H1 (cell line): ENCODE data around the gene PTPRD. TPM values are rescaled to one million over a fixed set of nuclear protein-coding genes. Genes with fewer than 3 reads are reported as not detected.

ENCODE experiments used
- CTCF ChIA-PET: fragments of 300-600 bp; sonication (Branson Sonifier 250); formaldehyde crosslinking; loops from one replicate; lab custom pipeline; 2021; ENCODE audit not compliant: partially characterized antibody; lab: Charles Lee
- POLR2A ChIA-PET: fragments of 300-600 bp; sonication (Branson Sonifier 250); formaldehyde crosslinking; loops from one replicate; lab custom pipeline; 2021; ENCODE audit warnings: inconsistent platforms; ENCODE audit not compliant: partially characterized antibody; lab: Charles Lee
- DNase-seq, 2 experiments: peaks; one replicate each; pipeline versions ENCODE4 v3.0.0 to v3.0.0-alpha.2; 2010 to 2022; ENCODE audit warnings: low spot score in 2 of 2, low read depth in 1 of 2, mixed read lengths in 1 of 2
- FAIRE-seq: peaks from 2 replicates; lab custom pipeline; 2011; peaks lifted over from hg19 to GRCh38; lab: Jason Lieb, UNC
- H2AFZ ChIP-seq: 2 replicates; pipeline ENCODE4 v1.8.1; 2012; ENCODE audit warnings: low read length, inconsistent platforms
- H2AK5ac ChIP-seq: 2 replicates; pipeline ENCODE4 v1.6.1; 2013; ENCODE audit warnings: low read depth, low read length
- H2BK120ac ChIP-seq: replicated peaks from 2 replicates; pipeline ENCODE3; 2013; ENCODE audit warnings: low read depth, low read length, inconsistent platforms
- H2BK12ac ChIP-seq: 2 replicates; pipeline ENCODE4 v1.6.1; 2013; ENCODE audit warnings: low read depth, low read length
- H2BK15ac ChIP-seq: 2 replicates; pipeline ENCODE4 v1.6.1; 2013; ENCODE audit warnings: low read length
- H2BK20ac ChIP-seq: 2 replicates; pipeline ENCODE4 v1.6.1; 2013; ENCODE audit warnings: low read length
- H2BK5ac ChIP-seq: 2 replicates; pipeline ENCODE4 v1.6.1; 2013; ENCODE audit warnings: low read depth, low read length
- H3K14ac ChIP-seq: 2 replicates; pipeline ENCODE4 v1.6.1; 2013; ENCODE audit warnings: inconsistent platforms; ENCODE audit not compliant: insufficient read length
- H3K18ac ChIP-seq: 2 replicates; pipeline ENCODE4 v1.6.1; 2013; ENCODE audit warnings: low read length; ENCODE audit errors: extremely low read depth
- H3K23ac ChIP-seq: 2 replicates; pipeline ENCODE4 v1.6.1; 2013; ENCODE audit warnings: inconsistent platforms; ENCODE audit not compliant: insufficient read length
- H3K23me2 ChIP-seq: 2 replicates; pipeline ENCODE4 v1.6.1; 2013; ENCODE audit warnings: low read depth, low read length
- H3K27ac ChIP-seq: 2 replicates; pipeline ENCODE4 v1.6.1; 2011; ENCODE audit warnings: low read depth, low read length, inconsistent platforms
- H3K27me3 ChIP-seq, 4 experiments: replicated peaks in 1 of 4; 1 replicate in 1 of 4; 2 replicates in 3 of 4; pipeline versions ENCODE4 v1.6.1 to v1.8.1; 2011 to 2013; ENCODE audit warnings: low read length in 3 of 4, mild to moderate bottlenecking in 3 of 4, inconsistent platforms in 2 of 4, mixed read lengths in 2 of 4, moderate library complexity in 1 of 4; ENCODE audit not compliant: control insufficient read depth in 3 of 4, insufficient read depth in 3 of 4; ENCODE audit errors: extremely low read depth in 1 of 4
- H3K36me3 ChIP-seq, 4 experiments: 2 replicates each; pipeline versions ENCODE4 v1.6.1 to v1.8.1; 2011 to 2013; ENCODE audit warnings: mild to moderate bottlenecking in 4 of 4, low read length in 3 of 4, moderate library complexity in 2 of 4, control low read depth in 1 of 4, inconsistent platforms in 1 of 4; ENCODE audit not compliant: insufficient read depth in 4 of 4, control insufficient read depth in 2 of 4
- H3K4ac ChIP-seq: replicated peaks from 2 replicates; pipeline ENCODE3; 2013; ENCODE audit warnings: low read length, low read depth, mixed read lengths, inconsistent platforms; ENCODE audit not compliant: insufficient read length
- H3K4me1 ChIP-seq, 4 experiments: replicated peaks in 1 of 4; 1 replicate in 1 of 4; 2 replicates in 3 of 4; pipeline versions ENCODE4 v1.6.1 to v1.8.1; 2011 to 2013; ENCODE audit warnings: low read length in 3 of 4, inconsistent platforms in 2 of 4, mixed read lengths in 1 of 4; ENCODE audit not compliant: insufficient read depth in 4 of 4, control insufficient read depth in 3 of 4
- H3K4me2 ChIP-seq, 2 experiments: 2 replicates each; pipeline versions ENCODE4 v1.6.1 to v1.8.1; 2011 to 2013; ENCODE audit warnings: low read depth in 2 of 2, low read length in 2 of 2, control low read depth in 1 of 2, inconsistent platforms in 1 of 2, mild to moderate bottlenecking in 1 of 2; ENCODE audit not compliant: insufficient read depth in 1 of 2
- H3K4me3 ChIP-seq, 4 experiments: fragments of 200-600, 300-600 bp in 1 of 4; sonication (generic), shearing (Covaris generic), sonication (Bioruptor Twin) in 1 of 4; 2 replicates each; pipeline versions ENCODE4 v1.5.1 to v1.8.1; 2011 to 2016; ENCODE audit warnings: low read length in 4 of 4, low read depth in 3 of 4, control low read depth in 2 of 4, inconsistent platforms in 2 of 4, mild to moderate bottlenecking in 2 of 4, mixed read lengths in 1 of 4, moderate library complexity in 1 of 4; ENCODE audit not compliant: insufficient read depth in 2 of 4; ENCODE audit errors: extremely low read depth in 1 of 4
- H3K56ac ChIP-seq: replicated peaks from 2 replicates; pipeline ENCODE3; 2013; ENCODE audit warnings: low read depth, mild to moderate bottlenecking, mixed read lengths, low read length, inconsistent platforms; ENCODE audit not compliant: insufficient read length
- H3K79me1 ChIP-seq: 2 replicates; pipeline ENCODE4 v1.6.1; 2013; ENCODE audit warnings: low read depth, low read length, control low read depth
- H3K79me2 ChIP-seq, 2 experiments: 2 replicates each; pipeline versions ENCODE4 v1.6.1 to v1.8.1; 2012 to 2013; ENCODE audit warnings: low read length in 2 of 2, mild to moderate bottlenecking in 2 of 2, inconsistent platforms in 1 of 2; ENCODE audit not compliant: insufficient read depth in 2 of 2, control insufficient read depth in 1 of 2
- H3K9ac ChIP-seq, 4 experiments: replicated peaks in 1 of 4; 1 replicate in 1 of 4; 2 replicates in 3 of 4; pipeline versions ENCODE4 v1.6.1 to v1.8.1; 2011 to 2013; ENCODE audit warnings: low read depth in 3 of 4, low read length in 3 of 4, control low read depth in 2 of 4, mild to moderate bottlenecking in 2 of 4, moderate library complexity in 2 of 4, inconsistent platforms in 1 of 4; ENCODE audit errors: extremely low read depth in 1 of 4
- H3K9me3 ChIP-seq, 2 experiments: 2 replicates each; pipeline versions ENCODE4 v1.6.1 to v1.8.1; 2012 to 2013; ENCODE audit warnings: mild to moderate bottlenecking in 2 of 2, moderate library complexity in 2 of 2, control low read depth in 1 of 2, inconsistent platforms in 1 of 2, low read depth in 1 of 2, low read length in 1 of 2, mixed read lengths in 1 of 2; ENCODE audit not compliant: insufficient read depth in 2 of 2
- H4K20me1 ChIP-seq, 2 experiments: replicated peaks in 1 of 2; 2 replicates each; pipeline versions ENCODE3 to v1.8.1; 2011 to 2013; ENCODE audit warnings: inconsistent platforms in 2 of 2, low read length in 2 of 2, mild to moderate bottlenecking in 1 of 2; ENCODE audit not compliant: insufficient read depth in 2 of 2, control insufficient read depth in 1 of 2
- H4K5ac ChIP-seq: 2 replicates; pipeline ENCODE4 v1.6.1; 2013; ENCODE audit warnings: low read length, low read depth, mixed read lengths, inconsistent platforms; ENCODE audit not compliant: insufficient read length
- H4K8ac ChIP-seq: 2 replicates; pipeline ENCODE4 v1.8.0; 2013; ENCODE audit warnings: mild to moderate bottlenecking, moderate library complexity, low read length, inconsistent platforms; ENCODE audit not compliant: insufficient read depth; ENCODE audit errors: extremely low read depth
- H4K91ac ChIP-seq: replicated peaks from 2 replicates; pipeline ENCODE3; 2013; ENCODE audit warnings: low read length, mixed read lengths, inconsistent platforms; ENCODE audit not compliant: insufficient read length
- ATF2 ChIP-seq: IDR thresholded peaks from 2 replicates; pipeline ENCODE4 v1.6.1; 2012; ENCODE audit warnings: low read length, inconsistent platforms
- BCL11A ChIP-seq, 2 experiments: IDR thresholded peaks; one replicate each; pipeline ENCODE4 v1.6.1; 2011; ENCODE audit warnings: low read depth in 2 of 2, low read length in 2 of 2, mild to moderate bottlenecking in 2 of 2
- E2F6 ChIP-seq: IDR thresholded peaks from 2 replicates; pipeline ENCODE4 v1.6.1; 2012; ENCODE audit warnings: inconsistent platforms
- GABPA ChIP-seq: IDR thresholded peaks from 2 replicates; pipeline ENCODE4 v1.6.1; 2011; ENCODE audit warnings: mild to moderate bottlenecking, low read length, moderate library complexity, borderline replicate concordance; ENCODE audit not compliant: insufficient read depth
- JUND ChIP-seq: IDR thresholded peaks from 2 replicates; pipeline ENCODE4 v1.6.1; 2011; ENCODE audit warnings: mild to moderate bottlenecking, improper control_type of control experiment, low read length
- PHF8 ChIP-seq: fragments of 200-600 bp; sonication (generic); conservative IDR thresholded peaks from 2 replicates; pipeline ENCODE4 v1.7.1; 2012; ENCODE audit warnings: low read depth, mild to moderate bottlenecking, inconsistent platforms, low read length, moderate library complexity
- POLR2A ChIP-seq, 2 experiments: IDR thresholded peaks; 1 replicate in 1 of 2; 2 replicates in 1 of 2; pipeline ENCODE4 v1.6.1; 2011; ENCODE audit warnings: low read depth in 2 of 2, low read length in 2 of 2, mild to moderate bottlenecking in 2 of 2; ENCODE audit errors: control extremely low read depth in 1 of 2
- SP4 ChIP-seq: IDR thresholded peaks from 2 replicates; pipeline ENCODE4 v1.6.1; 2012; ENCODE audit warnings: low read length, inconsistent platforms
- SUZ12 ChIP-seq: fragments of 200-600 bp; sonication (generic); IDR thresholded peaks from 2 replicates; pipeline ENCODE4 v1.6.1; 2012; ENCODE audit warnings: mild to moderate bottlenecking, inconsistent platforms, low read length, moderate library complexity, mixed read lengths
- TAF1 ChIP-seq: IDR thresholded peaks from 2 replicates; pipeline ENCODE4 v1.6.1; 2011; ENCODE audit warnings: mild to moderate bottlenecking, low read depth, low read length
- TEAD4 ChIP-seq: IDR thresholded peaks from 2 replicates; pipeline ENCODE4 v1.6.1; 2012; ENCODE audit warnings: low read depth, low read length, inconsistent platforms, mixed read lengths
- USF2 ChIP-seq: IDR thresholded peaks from 2 replicates; pipeline ENCODE4 v1.6.1; 2011; ENCODE audit warnings: low read length, improper control_type of control experiment
- WGBS, 2 experiments: shearing (Covaris generic) in 1 of 2; methylation state at CpG; one replicate each; pipeline versions ENCODE4 v1.1.6 to v1.1.7; 2013 to 2015; ENCODE audit warnings: low lambda C conversion rate in 2 of 2, mixed read lengths in 2 of 2, inconsistent platforms in 1 of 2, low coverage in 1 of 2, missing lambda C conversion rate in 1 of 2; ENCODE audit not compliant: insufficient replicate concordance in 2 of 2, insufficient coverage in 1 of 2, insufficient read length in 1 of 2; ENCODE audit errors: extremely low coverage in 1 of 2, missing lambda C conversion rate in 1 of 2; 5-methylcytosine and 5-hydroxymethylcytosine counted together
- polyA plus RNA-seq, 7 experiments: library from polyadenylated mRNA; depleted of rRNA in 3 of 7; stranded (reverse) in 5 of 7; unstranded in 2 of 7; fragments of >200 nt in 5 of 7; fragments of 200-250 nt in 2 of 7; gene quantifications; 1 replicate in 5 of 7; 2 replicates in 1 of 7; 4 replicates in 1 of 7; pipeline versions ENCODE4 v1.2.1 to v1.2.3, GENCODE V29; 2011 to 2013; ENCODE audit warnings: missing spikeins in 2 of 7, mixed read lengths in 2 of 7
- total RNA-seq: library from RNA; stranded (reverse); fragmentation: NEBNext Ultra II Directional; extraction: Animal tissue kit (Norgen Biotek cat#: 25700); gene quantifications from 2 replicates; pipeline ENCODE4 v1.2.1, GENCODE V29; 2021

The PTPRD gene
- total and polyA plus RNA-seq, 2 of the 8 experiments (the other 6 are each of a cell fraction or from before 2014, with no cell fraction given) = 17.2 to 77.0 TPM

- no peak overlapping the region for H4K91ac ChIP-seq
- H3K27me3 ChIP-seq = no peaks in the 10 kb centered on the region
- WGBS, 2 experiments = 95% methylated on average over 4 of the region's 4 CpGs; no CpG with 5 or more reads in 1 of the 2 experiments
Measured at GRCh38 chr9:8769153-8769552, 1843.6 kb downstream of the PTPRD start.

More at GRCh38 chr9:8769153-8769552, 1843.6 kb downstream of the PTPRD start:
- Histone ChIP-seq H3K4me1 (no peaks in the 10 kb centered on the region), H2BK20ac (no peak overlapping the region), H3K23me2 (no peaks in the 10 kb centered on the region), H3K14ac (no peak overlapping the region), H3K4ac (no peak overlapping the region), H3K79me2 (no peaks in the 10 kb centered on the region), H3K18ac (no peak overlapping the region), H4K20me1 (peaks cover 0 to 1% of the 10 kb centered on the region in 2 experiments), H3K9me3 (no peaks in the 10 kb centered on the region), H3K79me1 (no peaks in the 10 kb centered on the region), H3K36me3 (no peaks in the 10 kb centered on the region), H2AK5ac (no peak overlapping the region), H3K4me3 (no peak overlapping the region), H3K4me2 (no peak overlapping the region), H3K56ac (no peak overlapping the region), H3K23ac (no peak overlapping the region), H4K5ac (no peak overlapping the region), H2BK120ac (no peak overlapping the region), H4K8ac (no peak overlapping the region), H2BK12ac (no peak overlapping the region), H2BK5ac (no peak overlapping the region), H3K27ac (no peak overlapping the region), H3K9ac (no peak overlapping the region), H2AFZ (no peak overlapping the region), H2BK15ac (no peak overlapping the region)
- no peak for TF ChIP-seq SP4
- no peak for TF ChIP-seq PHF8
- no peak for TF ChIP-seq POLR2A (IDR thresholded peaks at IDR 0.05; ENCODE audit: control extremely low read depth in 1 of 2, low read depth in 2 of 2, low read length in 2 of 2)
- TF ChIP-seq BCL11A (IDR thresholded peaks at IDR 0.05; ENCODE audit: low read depth in 2 of 2, low read length in 2 of 2) = no peak
- TF ChIP-seq TEAD4 = no peak
- TF ChIP-seq E2F6 = no peak
- no peak for TF ChIP-seq TAF1
- TF ChIP-seq USF2 = no peak
- no peak for TF ChIP-seq GABPA
- no peak for TF ChIP-seq SUZ12
- TF ChIP-seq ATF2 = no peak
- no peak for TF ChIP-seq JUND
- DNase-seq = no peak
- POLR2A ChIA-PET = no interaction called here
- no peak for FAIRE-seq
- CTCF ChIA-PET = no interaction called here
